ENCODE results near the gene NOTO.

- TF ChIP-seq CTCF (IDR thresholded peaks at IDR 0.05) = no peak
- TF ChIP-seq EZH2 (IDR thresholded peaks at IDR 0.05; ENCODE audit: borderline replicate concordance, insufficient read depth, low read depth, low read length, poor library complexity, severe bottlenecking) = no peak
Observed at GRCh38 chr2:73173781-73174180, 28.6 kb upstream of the NOTO start.

Measured in B cell (primary cell).